ENCODE results near the gene TET1. TPM values are rescaled to one million over a fixed set of nuclear protein-coding genes. Genes with fewer than 3 reads are reported as not detected.

The TET1 gene
- total and polyA plus RNA-seq, 7 donors, result 0.04 to 1.8 (median 0.66) TPM

GRCh38 chr10:68526634-68527307 lies 33.4 kb upstream of the TET1 start:
- WGBS, 3 donors, result 0 to 1% (median 1%) methylated on average over 11 of the region's 11 CpGs
- Histone ChIP-seq H3K36me3 (ENCODE audit: insufficient read depth in 1 of 2, low read depth in 1 of 2) (peaks cover 3 to 30% of the 10 kb centered on the region in 2 donors), H3K9me3 (no peaks in the 10 kb centered on the region), H3K27ac (peak overlapping the region; percentile 96), H3K27me3 (ENCODE audit: insufficient read depth in 3 of 3, low read length in 2 of 3) (no peaks in the 10 kb centered on the region), H3K4me1 (peaks cover 7% of the 10 kb centered on the region), H3K4me3 (peak overlapping the region; percentile 94)
- ATAC-seq (peak; percentile 65 to 75 (median 70)), DNase-seq (no peak)
- TF ChIP-seq CTCF (IDR thresholded peaks at IDR 0.05), result no peak
- intact Hi-C loops (cut with DNase I), result loop anchor here in 1 of 2 donors (5.0 kb wide), 1 partner anchor 191 kb away; no protein-coding TSS in a partner anchor

- no peaks in the 10 kb centered on the region for H3K36me3 ChIP-seq (ENCODE audit: insufficient read depth in 1 of 2, low read depth in 1 of 2)
- no peaks in the 10 kb centered on the region for H3K9me3 ChIP-seq
- H3K27me3 ChIP-seq (ENCODE audit: insufficient read depth in 3 of 3, low read length in 2 of 3), result no peaks in the 10 kb centered on the region
- no peak for TF ChIP-seq CTCF (IDR thresholded peaks at IDR 0.05)
- ATAC-seq, result peak; percentile 72 to 86 (median 81)
- H3K27ac ChIP-seq, result no peak overlapping the region
- H3K4me1 ChIP-seq, result peaks cover 9% of the 10 kb centered on the region
- no peak overlapping the region for H3K4me3 ChIP-seq
- WGBS, 3 donors, result 54 to 70% (median 60%) methylated on average over 9 of the region's 9 CpGs
- no peak for DNase-seq
- intact Hi-C loops (cut with DNase I), result no loop called here
These were observed 23.2 kb upstream of the TET1 start for GRCh38 chr10:68536973-68537372.

GRCh38 chr10:68537796-68538195 lies 22.3 kb upstream of the TET1 start:
- no peak overlapping the region for H3K27ac ChIP-seq
- no peak for DNase-seq
- intact Hi-C loops (cut with DNase I), result no loop called here
- no peaks in the 10 kb centered on the region for H3K27me3 ChIP-seq (ENCODE audit: insufficient read depth in 3 of 3, low read length in 2 of 3)
- no peak for TF ChIP-seq CTCF (IDR thresholded peaks at IDR 0.05)
- H3K9me3 ChIP-seq, result no peaks in the 10 kb centered on the region
- no peak for ATAC-seq
- H3K4me3 ChIP-seq, result no peak overlapping the region
- H3K4me1 ChIP-seq, result peaks cover 14% of the 10 kb centered on the region
- WGBS, 3 donors, result 83 to 93% (median 91%) methylated on average over 6 of the region's 6 CpGs
- H3K36me3 ChIP-seq (ENCODE audit: insufficient read depth in 1 of 2, low read depth in 1 of 2), result no peaks in the 10 kb centered on the region

- DNase-seq (no peak), ATAC-seq (peak; percentile 90 to 96 (median 94))
- intact Hi-C loops (cut with DNase I), result loop anchor here in 1 of 2 donors (10.0 kb wide), 1 partner anchor 172 kb away; no protein-coding TSS in a partner anchor
- WGBS, 3 donors, result 64 to 81% (median 68%) methylated on average over 5 of the region's 5 CpGs
- no peak for TF ChIP-seq CTCF (IDR thresholded peaks at IDR 0.05)
- Histone ChIP-seq H3K9me3 (no peaks in the 10 kb centered on the region), H3K36me3 (ENCODE audit: insufficient read depth in 1 of 2, low read depth in 1 of 2) (no peaks in the 10 kb centered on the region), H3K4me1 (peaks cover 20% of the 10 kb centered on the region), H3K27ac (peak overlapping the region; percentile 68), H3K27me3 (ENCODE audit: insufficient read depth in 3 of 3, low read length in 2 of 3) (no peaks in the 10 kb centered on the region), H3K4me3 (no peak overlapping the region)
These were observed 16.9 kb upstream of the TET1 start for GRCh38 chr10:68543004-68543918.
